Epidermal melanocyte (primary cell): Measurements from ENCODE around the gene CCNJL.
A peak's percentile ranks its signal among the peaks of the same experiment; 100 is the strongest.
"Not testable (repeated sequence)": the region's sequence is repeated elsewhere in the genome, so short reads cannot be mapped to it uniquely, and the experiment has no call there.

Experiments
- DNase-seq: peaks from one replicate; pipeline ENCODE4 v3.0.0; 2011; ENCODE audit warnings: low spot score; ENCODE audit not compliant: insufficient read length

The CCNJL gene, protein sequence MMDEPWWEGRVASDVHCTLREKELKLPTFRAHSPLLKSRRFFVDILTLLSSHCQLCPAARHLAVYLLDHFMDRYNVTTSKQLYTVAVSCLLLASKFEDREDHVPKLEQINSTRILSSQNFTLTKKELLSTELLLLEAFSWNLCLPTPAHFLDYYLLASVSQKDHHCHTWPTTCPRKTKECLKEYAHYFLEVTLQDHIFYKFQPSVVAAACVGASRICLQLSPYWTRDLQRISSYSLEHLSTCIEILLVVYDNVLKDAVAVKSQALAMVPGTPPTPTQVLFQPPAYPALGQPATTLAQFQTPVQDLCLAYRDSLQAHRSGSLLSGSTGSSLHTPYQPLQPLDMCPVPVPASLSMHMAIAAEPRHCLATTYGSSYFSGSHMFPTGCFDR

DNA sequence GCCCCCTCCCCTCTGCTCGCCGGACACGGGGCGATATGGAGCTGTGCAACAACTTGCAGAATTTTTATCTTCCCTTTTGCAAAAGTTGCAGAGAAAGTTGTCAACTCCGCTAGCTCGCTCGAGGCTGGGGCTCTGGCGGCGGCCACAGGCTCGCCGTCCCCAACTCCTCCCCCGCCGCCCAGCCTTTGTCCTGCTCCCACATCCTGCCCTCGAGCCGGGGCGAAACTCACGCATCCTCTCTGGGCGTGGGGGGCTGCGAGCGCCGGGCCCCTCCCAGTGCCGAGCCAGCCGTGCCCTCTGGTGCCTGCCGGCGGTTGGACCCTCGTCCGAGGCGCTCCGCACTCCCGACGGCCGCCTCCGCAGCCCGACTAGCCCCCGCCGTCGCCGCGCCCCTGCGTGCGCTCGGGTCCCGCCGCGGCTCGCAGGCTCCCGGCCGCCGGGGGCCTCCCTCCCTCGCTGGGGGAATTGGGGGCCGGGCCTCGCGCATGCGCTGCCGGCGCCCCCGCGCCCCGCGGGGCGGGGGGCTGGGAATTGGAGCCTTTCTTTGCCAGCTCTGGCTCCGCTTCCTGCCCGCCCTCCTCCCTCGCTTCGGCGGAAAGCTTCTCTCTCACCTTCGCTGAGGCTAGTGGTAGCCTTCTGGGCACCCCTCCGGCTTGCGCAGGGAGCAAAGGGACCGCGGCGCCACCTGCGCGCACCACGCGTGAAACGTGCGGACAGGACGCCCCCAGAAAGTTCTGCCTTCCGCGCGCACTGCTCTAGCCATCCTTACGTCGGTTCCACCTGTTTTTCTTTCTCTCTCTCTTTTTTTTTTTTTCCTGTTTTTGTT is at the start of gene CCNJL:
CCNJL (minus strand) TSS at position 431 of the 826 bp plus-strand sequence. CDS start 641 bp downstream, outside the sequence.
- peak; percentile 81 for DNase-seq

DNA sequence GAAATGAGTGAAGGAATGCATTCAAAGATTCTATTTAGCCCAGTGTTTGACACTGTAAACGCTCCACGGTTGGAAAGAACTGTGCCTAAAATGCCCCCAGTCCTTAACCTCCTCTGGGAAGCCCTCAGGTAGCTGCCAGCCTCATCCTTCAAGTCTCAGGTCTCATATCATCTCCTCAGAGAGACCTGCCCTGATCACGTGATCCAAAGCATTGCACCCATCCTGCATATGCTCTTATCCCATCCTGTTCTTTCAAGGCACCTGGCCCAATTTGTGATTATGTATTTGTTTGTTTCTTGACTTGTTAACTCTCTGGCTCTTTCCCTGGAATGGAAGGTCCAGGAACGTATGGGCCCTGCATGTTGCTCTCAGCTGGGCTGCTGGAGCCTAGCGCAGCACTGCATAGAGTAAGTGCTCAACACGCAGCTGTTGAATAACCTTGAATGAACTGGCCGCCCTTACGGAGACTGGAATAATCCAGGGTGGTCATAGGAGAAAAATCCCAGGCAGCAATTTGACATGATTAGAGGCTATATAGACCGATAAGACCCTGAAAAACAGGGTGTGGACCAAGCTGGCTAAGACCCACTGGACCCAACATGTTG is 49.4 kb upstream of the CCNJL start:
- no peak for DNase-seq

DNA sequence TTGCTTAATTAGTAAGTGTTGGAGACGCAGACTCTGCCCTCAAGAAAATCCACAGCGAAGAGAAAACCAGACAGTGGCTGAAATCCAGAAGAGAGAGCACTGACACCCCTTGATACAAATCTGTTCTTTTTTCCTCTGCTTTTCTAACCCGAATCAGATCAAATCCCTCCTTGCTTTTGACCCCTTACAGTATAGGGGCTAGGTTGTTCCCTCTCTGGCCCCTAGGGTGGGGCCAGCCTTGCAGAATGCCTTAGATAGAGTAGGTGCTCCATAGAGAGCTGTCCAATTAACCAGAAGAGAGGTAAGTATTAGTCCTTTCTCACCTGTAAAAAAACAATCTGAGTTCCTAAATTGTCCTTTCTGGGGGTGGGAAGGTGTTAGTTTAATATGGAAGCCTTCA is 47.9 kb upstream of the CCNJL start:
- no peak for DNase-seq

DNA sequence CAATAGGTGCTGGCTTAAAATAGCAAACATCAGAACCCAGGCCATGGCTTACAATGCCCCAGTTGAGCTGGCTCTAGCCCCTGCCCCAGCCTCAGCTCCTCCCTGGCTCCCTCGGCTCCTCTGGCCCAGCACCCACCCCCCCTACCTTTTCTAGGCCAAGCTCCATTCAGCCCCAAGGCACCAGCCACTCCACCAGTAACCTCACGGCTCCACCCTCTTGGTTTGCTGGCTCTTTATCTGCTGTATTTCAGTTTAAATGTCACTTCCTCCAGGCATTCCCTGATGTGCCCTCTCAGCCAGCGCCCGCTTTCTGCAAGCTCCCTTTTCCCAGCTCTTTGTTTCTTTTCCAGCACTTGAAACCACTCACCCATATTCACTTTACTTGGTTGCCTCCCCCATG is 47.5 kb upstream of the CCNJL start:
- no peak for DNase-seq

DNA sequence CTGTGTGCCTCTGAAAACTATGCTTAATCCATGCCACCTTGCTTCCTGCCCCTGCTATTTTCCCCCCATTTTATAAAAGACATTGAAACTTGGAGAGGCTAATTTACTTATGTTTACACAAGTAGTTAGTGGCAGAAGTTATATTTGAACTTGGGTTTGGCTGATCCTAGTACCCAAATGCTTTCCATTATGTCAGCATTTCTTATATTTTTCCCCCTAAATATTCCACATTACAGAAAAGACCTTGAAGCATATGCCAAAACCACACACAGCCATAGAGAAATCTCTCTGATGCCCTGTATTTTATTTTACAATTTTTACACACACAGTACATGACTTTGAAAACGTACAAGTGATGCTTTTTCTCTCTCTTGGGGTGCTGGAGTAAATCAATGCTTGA is 46.9 kb upstream of the CCNJL start:
- DNase-seq, result no peak

DNA sequence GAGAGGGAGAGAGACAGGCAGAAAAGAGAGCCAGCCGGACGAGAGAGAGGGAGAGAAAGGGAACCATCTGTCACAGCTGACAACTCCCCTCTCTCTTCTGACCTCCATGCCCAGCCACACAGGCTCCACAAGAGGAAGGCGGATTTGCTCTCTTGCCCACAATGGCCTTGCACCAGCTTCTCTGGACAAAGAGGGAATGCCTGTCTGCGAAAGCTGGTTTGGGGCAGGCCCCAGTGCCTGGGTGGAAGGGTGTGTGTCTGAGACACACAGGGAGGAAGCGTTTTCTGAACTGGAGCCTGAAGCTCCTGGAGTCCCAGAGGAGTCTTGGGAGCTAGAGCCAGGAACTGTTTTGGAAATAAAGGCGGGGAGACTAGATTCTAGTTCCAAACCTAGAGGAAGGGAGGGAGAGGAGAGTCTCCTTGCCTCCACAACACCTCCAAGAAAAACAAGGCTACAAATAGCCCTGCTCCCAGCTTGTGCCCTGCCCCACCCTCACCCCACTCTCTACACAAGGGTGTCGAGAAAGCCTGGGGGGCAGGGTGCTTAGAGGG is 45.6 kb upstream of the CCNJL start:
- no peak for DNase-seq

DNA sequence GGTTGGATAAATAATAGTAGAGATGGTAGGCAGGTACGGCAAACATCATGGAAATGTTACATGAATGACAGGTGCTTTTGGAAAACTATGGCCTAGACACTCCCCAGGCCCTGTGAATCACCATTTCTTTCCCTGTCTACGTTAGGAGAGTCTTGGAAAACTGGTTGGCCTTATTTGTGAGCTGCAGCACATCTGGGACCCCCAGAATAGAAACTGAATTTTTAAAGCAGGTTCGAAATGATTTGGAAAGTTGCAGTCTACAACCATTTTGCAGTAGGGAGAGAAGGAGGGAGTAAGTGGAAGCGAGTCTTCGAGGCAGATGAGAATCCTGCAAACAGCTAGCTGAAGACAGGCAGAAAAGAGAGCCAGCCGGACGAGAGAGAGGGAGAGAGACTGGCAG is 45.0 kb upstream of the CCNJL start:
- no peak for DNase-seq

DNA sequence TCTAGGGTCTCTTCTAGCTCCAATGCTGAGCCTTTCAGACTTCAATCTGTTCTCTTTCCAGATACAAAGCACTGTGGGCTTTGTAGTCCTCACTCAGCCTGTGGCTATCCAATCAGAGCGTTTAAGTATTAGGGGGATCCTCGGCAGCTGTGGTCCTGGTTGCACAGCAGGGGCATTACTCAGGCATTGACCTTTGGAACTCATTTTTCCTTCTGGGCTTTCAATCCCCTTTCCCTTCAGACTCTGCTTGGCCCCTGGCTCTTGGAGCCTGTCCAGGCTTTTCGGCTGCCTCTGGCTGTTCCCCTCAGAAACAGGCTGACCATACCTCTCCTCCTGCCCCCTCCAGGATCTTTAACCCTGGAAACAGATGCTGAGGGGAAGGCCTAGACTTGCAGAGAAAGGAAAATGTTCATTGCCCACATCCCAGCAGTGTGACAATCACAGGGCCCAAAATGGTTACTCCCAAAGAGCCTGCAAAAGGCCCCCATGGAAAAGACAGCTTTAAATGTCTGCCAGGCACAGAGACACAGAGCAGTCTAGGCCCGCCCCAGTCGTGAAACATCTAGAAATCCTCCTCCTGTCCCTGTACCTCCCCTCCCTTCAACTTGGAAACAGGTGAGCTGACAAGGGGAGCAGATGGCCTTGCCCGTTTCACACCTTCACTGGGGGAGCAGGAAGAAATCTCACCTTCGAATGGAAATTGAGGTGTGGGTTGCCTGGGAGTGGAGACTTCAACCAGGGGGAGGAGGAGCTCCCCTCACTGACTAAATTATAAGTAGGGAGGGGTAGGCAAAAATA is 44.4 kb upstream of the CCNJL start:
- no peak for DNase-seq

DNA sequence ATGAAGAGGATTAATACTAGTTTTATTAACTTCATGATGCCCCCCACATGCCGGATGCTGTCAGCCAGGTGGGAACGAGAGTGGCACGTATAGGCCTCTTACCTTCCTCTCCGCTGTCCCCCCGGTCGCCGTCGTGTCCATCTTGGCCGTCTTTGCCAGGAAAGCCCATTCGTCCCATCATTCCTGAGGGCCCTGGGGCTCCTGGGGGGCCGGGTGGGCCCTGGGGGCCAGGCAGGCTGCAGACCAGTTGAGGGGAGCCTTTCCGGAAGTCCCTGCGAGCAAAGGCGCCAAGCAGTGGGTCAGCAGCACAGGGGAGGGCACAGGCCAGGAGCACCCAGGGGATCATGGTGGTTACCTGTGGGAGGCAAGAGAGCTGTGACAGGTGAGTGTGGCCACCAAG is 42.3 kb upstream of the CCNJL start:
- no peak for DNase-seq

DNA sequence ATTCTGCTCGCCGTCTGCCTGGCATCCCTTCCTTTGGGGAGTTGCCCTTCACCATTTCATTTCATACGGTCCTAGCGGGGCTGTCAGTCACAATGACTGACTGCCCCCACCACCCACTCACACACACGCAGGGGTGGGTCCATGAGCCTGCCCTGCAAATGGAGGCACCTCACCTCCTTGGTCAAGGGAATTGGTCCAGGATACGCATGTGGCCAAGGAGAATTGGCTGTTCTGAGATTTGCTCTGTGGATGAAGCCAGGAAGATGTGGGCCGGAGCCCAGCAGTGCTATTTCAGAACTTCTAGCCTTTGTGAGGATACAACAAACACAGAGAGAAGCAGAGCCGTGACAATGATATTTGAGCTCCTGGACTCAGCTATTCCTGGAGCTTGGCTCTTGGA is 41.0 kb upstream of the CCNJL start:
- DNase-seq, result no peak

DNA sequence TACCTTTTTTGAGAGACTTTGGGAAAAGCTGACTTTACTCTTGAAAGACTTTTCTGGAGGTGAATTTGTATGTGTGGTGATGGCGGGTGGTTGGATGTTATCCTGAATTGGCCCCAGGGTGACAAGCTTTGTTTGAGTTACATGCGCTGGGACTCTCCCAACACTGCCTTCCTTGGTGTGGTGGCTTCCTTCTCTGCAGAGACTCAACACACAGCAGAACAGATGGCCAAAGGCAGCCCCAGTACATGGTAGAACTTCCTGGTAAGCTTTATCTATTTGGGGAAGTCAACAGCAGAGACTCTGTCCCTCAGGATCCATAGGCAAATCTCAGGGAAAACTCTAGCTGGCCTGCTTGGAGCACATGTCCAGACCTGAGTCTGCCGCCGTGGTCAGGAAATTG is 39.9 kb upstream of the CCNJL start:
- DNase-seq, result no peak

DNA sequence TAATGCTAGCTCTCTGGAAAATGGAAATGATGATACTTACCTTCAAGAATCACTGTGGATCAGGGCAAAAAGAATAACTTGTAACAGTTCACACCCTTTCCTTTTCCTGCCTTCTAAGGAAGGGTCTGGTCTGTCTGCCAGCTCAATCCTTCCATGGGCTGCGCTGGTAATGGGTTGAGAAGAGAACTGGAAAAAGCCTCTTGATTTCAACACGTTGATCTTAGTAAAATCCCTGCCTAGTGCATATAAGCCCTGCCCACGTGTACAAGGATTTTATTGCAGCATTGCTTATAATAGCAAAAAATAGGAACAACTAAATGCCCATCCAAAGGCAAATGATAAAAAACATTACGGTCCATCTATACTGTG is 37.6 kb upstream of the CCNJL start:
- no peak for DNase-seq

DNA sequence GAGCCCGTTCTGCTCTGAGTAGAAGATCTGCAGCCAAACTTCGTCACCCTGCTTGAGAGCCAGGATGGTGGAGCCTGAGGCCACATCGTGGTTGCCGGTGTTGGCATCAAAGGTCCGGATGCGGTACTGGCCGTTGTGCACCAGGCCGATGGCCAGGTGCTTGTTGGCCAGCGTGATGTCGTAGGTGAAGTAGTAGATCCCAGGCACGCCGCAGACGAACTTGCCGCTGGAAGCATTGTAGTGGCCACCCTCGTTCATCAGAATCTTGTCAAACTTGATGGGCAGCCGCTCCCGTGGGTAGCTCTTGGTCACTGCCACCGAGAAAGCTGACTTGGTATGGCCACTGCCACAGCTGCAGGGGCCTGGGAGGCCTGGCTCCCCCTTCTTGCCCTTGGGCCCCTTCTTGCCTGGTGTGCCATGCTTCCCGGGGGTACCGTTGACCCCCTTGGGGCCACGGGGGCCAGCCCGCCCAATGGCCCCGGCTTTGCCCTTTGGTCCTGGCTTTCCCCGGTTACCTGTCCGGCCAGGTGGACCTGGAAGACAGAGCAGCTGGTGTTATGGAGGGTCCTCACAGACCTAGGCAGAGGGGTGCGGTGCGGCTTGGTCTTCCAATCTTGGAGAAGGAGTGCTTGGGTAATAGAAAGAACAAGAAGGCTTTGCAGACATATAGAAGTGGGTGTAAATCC is 37.0 kb upstream of the CCNJL start:
- DNase-seq, result no peak

DNA sequence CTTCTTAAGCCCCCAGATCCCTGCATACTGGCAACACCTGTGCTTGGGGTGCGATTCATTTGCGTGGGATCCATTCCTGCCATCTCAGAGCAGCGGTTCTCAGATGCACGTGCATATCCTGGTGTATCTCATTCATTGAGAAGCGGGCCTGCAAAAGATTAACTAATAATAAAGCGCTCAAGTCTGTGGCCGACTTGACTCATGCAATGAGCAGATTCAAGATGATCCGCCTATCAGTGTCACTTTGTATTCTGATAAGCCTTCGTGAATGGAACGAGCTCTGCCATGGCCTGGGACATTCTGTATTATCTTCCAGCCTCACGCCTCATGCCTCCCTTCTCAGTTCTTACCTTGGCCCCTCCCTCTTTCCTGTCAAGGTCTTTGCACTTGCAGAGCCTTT is 35.7 kb upstream of the CCNJL start:
- DNase-seq, result no peak

DNA sequence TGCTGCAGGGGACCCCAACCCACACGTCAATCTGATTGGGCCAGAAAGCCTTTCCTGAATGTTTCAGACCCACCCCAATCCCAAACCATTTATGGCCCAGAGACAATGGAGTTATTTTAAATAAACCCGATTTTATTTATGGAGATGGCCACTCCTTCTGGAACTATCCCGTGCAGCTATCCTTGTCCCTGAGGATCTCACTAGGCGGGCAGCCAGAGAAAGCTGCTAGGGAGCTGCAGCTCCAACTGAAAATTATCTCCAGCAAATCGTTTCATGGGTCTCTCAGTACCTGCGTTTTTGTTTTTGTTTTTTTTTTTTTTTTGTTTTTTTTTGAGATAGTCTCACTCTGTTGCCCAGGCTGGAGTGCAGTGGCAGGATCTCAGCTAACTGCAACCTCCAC is 35.1 kb upstream of the CCNJL start:
- no peak for DNase-seq

DNA sequence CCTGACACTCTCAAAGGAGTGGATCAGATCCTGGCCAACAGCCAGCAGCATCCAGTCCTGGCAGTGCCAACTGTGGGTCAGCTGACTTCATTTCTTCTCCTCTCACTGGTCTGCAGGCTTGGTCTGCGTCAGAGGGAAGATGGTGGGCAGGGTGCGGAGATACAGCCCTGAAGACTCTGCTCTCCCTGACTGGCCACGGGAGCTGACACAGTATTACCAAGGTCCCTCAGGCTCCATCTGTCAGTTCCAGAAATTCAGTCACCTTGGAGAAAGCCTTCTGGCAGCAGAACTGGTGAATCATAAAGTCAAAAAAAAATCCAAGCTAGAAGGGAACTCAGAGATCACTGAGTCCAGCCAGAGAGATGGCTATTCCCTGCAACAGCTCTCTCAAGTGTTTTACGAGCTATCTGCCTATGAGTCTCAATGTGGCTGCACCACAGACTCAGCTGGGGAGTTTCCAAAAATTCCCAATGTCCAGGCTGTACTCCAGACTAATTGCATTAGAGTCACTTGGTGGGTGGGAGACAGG is 30.1 kb upstream of the CCNJL start:
- DNase-seq, result no peak

DNA sequence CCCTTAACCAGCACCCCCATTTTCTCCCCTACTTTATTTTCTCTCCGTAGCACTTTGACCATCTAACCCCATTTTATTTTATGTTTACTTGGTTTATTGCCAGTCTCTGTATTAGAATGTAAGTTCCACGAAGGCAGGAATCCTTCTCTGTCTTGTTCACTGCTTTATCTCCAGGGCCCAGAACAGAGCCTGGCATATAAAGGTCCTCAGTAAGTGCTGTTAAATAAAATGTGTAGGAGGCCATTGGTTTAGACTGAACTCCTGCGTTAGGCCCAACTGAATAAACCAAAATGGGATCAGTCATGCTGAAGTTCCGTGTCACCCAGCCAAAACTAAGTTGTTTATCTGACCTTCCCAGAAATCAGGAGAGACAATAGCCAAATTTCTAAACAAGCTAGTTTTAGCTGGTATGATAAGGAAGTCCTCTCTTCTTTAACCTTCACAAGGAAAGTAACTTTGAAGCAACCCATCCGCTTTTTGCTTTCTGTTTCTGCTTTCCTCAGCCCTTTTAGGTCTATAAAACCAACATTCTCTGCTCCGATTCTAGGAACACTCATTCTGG is 29.0 kb upstream of the CCNJL start:
- no peak for DNase-seq

DNA sequence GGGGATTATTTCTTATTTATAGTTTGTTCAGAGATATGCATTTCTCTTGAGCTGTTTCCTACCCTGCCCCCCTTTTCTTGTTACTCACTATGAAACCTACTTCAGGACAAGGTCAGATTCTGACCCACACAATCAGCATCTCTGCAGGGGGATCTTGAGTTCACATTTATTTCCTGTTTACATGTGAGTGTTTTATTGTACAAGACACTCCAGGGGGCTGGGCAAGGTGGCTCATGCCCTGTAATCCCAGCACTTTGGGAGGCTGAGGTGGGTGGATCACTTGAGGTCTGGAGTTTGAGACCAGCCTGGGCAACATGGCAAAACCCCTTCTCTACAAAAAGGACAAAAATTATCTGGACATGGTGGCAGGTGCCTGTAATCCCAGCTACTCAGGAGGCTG is 28.1 kb upstream of the CCNJL start:
- DNase-seq, result not testable (repeated sequence)

DNA sequence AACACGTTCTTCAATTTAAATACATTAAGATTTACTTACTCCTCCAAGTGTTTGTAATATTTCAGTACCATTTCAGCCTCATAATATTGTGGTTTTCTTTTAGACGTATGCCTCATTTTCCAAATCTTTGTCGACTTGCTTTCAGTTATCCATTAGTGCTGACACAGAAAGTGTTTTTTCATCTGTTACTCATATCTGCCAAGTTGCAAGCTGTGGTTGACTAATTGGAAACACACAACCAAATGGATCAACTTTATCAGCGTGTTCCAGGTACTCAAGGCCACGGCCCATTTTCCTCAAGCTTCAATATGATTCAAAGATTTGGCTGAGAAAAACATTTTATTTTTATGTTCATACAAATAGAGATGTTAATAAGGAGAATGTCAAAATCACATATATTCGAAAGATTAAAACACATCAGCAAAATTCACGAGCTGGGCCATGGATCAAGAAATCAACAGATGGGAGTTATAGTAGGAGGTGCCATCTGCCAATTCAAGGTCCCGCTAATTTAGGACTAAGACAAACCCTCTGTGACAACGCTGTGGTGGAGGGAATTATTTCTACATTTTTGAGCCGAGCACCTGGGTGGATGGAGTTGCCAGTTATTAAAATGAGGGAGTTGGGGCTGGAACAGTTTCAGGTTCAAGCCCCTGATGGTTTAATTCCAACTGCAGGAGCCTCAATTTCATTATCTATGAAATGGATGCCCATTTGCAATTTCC is 27.2 kb upstream of the CCNJL start:
- no peak for DNase-seq
